GM18861 (cell line): ENCODE measurements around the gene DNAJA3.

Experiments used
- ATAC-seq: cut with Tn5 transposase; IDR thresholded peaks from one replicate; pipeline ENCODE4 v1.9.1; 2021; ENCODE audit not compliant: unreplicated experiment

DNAJA3 gene

GRCh38 chr16:4472880-4473279 is 47.2 kb downstream of the DNAJA3 start:
- ATAC-seq: no peak

- peak; percentile 28 for ATAC-seq
These were observed 48.7 kb downstream of the DNAJA3 start, which contains the start of gene NMRAL1 for GRCh38 chr16:4474192-4474961. Gene NMRAL1, minus strand, starts transcription at chr16:4474625. Its CDS starts 493 bp downstream, at chr16:4474132.

- ATAC-seq: peak; percentile 87
These were observed 50.5 kb downstream of the DNAJA3 start, which contains the start of gene HMOX2 for GRCh38 chr16:4475880-4476788. Gene HMOX2, plus strand, starts transcription at chr16:4476398. Its CDS starts 29,127 bp downstream, at chr16:4505525.

- no peak for ATAC-seq
These were observed 52.3 kb downstream of the DNAJA3 start for GRCh38 chr16:4477966-4478365.

- no peak for ATAC-seq
These were observed 55.9 kb downstream of the DNAJA3 start for GRCh38 chr16:4481526-4481925.

GRCh38 chr16:4481963-4482362 is 56.3 kb downstream of the DNAJA3 start:
- ATAC-seq: no peak

- no peak for ATAC-seq
These were observed 60.6 kb downstream of the DNAJA3 start for GRCh38 chr16:4486126-4486893.

- ATAC-seq: no peak
These were observed 62.4 kb downstream of the DNAJA3 start for GRCh38 chr16:4487955-4488498.

- ATAC-seq: no peak
These were observed 62.9 kb downstream of the DNAJA3 start for GRCh38 chr16:4488499-4488967.

- no peak for ATAC-seq
These were observed 63.4 kb downstream of the DNAJA3 start for GRCh38 chr16:4489030-4489429.

GRCh38 chr16:4491898-4492297 is 66.2 kb downstream of the DNAJA3 start:
- ATAC-seq: no peak

- ATAC-seq: no peak
These were observed 69.2 kb downstream of the DNAJA3 start for GRCh38 chr16:4494746-4495490.

GRCh38 chr16:4495766-4496165 is 70.1 kb downstream of the DNAJA3 start:
- no peak for ATAC-seq

GRCh38 chr16:4496305-4496704 is 70.6 kb downstream of the DNAJA3 start:
- ATAC-seq: no peak

- ATAC-seq: no peak
These were observed 73.0 kb downstream of the DNAJA3 start for GRCh38 chr16:4498546-4499195.

- no peak for ATAC-seq
These were observed 73.5 kb downstream of the DNAJA3 start for GRCh38 chr16:4499196-4499555.

GRCh38 chr16:4500272-4500671 is 74.6 kb downstream of the DNAJA3 start:
- no peak for ATAC-seq

- ATAC-seq: no peak
These were observed 75.4 kb downstream of the DNAJA3 start for GRCh38 chr16:4501071-4501478.

GRCh38 chr16:4505356-4506147 is 79.9 kb downstream of the DNAJA3 start:
- ATAC-seq: peak; percentile 67
